Measurements from ENCODE around the gene SUSD2.
"Not testable (repeated sequence)": the region's sequence is repeated elsewhere in the genome, so short reads cannot be mapped to it uniquely, and the experiment has no call there.

Gene SUSD2

DNA sequence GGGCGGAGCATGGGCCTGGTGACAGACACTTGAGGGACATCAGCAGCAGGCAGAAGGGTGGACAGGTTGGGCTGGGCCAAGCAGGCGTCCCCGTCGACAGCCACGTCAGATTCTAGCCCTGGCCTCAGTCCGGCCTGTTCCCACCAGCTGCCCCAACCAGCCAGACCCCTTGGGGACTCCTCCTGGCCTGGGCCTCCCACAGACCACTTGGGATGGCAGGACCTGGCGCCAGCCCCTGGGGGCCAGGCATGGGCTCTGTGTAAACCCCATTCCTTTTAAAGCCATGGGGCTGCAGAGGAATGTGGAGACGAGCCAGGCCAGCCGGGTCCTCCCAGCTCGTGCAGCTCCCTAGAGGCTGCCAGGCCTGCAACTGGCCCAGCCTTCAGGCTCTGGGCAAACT lies 4.7 kb upstream of the SUSD2 start:
- DNase-seq = peak; percentile 36

DNA sequence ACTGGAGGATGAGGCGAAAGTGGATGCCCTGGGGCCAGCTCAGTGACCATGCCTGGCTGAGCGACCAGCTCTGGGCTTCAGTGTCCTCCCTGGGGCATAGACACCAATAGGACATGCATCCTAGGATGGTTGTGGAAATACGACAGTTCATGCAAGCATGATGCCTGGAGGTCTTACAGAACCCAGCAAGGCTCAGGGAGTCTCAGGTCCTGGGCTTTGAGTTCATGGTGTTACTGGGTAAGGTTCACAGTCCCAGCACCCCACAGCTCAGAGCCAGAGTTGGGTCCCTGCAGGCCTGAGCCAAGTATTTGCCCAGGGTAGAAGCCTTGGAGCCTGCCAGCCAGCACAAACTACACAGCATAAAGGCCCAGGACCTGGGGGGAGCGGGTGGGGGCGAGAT lies 4.2 kb upstream of the SUSD2 start:
- DNase-seq = no peak

DNA sequence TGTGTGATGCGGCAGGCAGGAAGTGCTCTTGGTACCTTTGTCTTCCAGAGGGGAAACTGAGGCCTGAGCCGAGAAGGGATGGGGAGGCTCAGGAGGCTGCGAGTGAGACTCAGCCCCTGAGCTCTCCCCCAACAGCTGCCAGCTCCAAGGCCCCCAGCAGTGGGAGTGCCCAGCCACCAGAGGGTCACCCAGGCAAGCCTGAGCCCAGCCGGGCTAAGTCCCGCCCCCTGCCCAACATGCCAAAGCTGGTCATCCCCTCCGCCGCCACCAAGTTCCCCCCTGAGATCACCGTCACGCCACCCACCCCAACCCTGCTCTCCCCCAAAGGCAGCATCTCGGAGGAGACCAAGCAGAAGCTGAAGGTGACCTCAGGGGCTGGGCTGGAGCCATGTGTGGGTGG lies 3.8 kb upstream of the SUSD2 start:
- DNase-seq = no peak

DNA sequence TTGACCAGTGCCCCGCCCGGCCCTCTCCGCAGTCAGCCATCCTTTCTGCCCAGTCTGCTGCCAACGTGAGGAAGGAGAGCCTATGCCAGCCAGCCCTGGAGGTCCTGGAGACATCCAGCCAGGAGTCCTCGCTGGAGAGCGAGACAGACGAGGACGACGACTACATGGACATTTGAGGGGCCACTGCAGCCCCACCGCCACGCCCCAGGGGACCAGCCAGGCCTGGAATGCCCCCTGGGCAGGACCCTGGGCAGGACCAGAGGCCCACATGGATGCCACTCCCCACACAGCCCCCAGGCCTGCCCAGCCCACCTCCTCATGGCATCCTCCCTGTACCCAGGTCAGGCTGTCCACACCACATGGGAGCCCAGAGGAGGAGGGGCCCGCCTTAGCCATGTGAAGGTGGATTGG lies 3.3 kb upstream of the SUSD2 start:
- no peak for DNase-seq

DNA sequence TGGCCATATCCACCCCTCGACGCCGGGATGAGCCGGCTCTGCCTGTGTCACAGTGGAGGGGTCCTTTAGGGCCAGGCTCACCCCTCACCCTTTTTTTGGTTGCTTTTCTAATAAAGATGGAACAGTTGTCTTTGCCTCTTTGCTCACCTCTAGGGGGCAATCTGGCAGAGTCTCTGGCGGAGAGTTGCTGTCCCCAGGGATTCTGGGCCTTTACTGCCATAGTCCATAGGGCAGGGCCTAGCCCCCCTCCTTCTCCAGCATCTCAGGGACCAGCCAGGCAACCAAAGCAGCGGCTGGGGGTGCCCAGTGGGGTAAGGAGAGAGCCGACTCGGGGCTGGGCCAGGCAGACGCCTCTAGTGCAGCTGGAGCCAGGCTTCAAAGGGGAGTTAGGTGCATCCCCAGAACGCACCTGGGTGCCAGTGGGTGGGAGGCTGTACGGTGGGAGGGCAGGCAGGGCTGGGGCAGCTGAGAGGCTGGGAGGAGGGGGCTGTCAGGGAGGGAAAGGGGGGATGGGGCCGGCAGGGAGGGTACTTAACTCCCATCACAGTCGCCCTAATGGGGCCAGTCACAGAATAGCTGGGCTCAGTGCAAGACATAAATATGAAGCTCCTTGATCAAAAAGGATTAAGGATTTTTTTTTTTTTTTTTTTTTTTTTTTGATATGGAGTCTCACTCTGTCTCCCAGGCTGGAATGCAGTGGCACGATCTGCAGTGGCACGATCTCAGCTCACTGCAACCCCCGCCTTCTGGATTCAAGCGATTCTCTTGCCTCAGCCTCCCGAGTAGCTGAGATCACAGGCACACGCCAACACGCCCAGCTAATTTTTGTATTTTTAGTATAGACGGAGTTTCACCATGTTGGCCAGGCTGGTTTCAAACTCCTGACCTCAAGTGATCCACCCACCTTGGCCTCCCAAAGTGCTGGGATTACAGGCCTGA lies 2.5 kb upstream of the SUSD2 start:
- DNase-seq = peak; percentile 47

DNA sequence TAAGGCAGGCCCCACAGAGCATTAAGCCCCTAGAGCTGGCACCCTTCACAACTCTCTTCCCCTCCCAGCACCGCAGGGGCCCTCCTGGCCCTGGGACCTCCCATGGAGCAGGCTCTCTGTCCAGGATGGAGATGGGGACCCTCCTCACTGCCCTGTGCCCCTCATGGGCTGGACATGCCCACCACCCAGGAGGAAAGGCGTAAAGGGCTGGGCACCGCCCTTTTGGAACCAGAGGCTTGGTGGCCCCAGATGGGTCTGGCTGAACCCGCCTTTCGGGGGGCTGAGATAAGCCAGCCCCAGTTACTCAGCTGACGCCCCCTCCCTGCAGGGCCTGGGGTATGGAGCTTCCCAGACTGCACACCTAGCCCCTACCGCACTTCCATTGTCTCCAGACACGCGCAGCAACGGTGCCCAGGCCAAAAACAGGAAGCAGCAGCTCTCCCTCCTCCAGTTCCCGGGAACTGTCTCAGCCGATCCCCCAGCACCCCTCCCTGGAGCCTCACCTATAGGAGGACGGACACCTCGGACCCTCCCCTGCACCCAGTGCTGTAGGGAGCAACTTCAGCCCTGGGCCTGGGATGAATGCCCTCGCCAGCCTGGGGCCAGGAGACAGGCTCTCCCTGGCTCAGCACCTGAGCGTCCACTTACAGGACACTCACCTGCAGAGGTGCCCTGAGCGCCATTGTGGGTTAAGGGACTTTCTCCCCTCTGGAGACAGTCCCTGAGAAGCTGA lies 1.6 kb upstream of the SUSD2 start:
- DNase-seq = no peak

DNA sequence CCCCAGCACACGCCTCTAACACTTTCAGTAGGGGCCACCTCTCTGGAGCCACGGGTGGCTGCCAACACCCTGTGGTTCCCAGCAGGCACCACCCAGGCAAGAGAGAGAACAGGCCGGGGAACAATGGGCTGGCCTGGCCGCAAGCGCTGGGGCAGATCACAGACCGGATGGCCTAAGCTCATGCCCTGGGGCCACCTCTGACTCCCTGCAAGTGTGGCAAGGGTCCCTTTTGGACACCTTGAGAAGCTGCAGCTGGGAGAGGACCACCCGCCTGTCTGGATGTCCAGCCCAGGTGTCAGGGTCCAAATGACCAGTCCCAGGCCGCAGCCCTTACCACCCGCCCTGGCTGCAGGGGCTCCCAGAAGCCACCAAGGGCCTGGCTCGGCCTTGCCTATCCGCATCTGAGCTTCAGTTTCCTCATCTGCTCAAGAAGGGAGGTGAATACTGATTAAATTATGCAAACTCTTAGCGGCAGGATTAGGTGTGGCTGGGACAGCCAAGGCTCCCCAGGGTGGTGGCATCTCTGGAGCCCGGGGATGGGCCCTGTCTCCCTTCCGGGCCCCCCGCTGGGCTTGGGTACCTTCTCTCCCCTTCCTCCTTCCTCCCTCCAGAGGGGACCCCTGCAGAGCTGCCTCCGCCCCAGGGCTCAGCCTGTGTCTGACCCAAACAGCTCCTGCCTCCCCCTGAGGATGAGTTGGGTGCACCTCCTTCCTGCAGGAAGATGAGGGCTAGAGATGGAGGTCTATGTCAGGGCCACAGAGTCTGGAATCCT lies 785 bp upstream of the SUSD2 start:
- no peak for DNase-seq

DNA sequence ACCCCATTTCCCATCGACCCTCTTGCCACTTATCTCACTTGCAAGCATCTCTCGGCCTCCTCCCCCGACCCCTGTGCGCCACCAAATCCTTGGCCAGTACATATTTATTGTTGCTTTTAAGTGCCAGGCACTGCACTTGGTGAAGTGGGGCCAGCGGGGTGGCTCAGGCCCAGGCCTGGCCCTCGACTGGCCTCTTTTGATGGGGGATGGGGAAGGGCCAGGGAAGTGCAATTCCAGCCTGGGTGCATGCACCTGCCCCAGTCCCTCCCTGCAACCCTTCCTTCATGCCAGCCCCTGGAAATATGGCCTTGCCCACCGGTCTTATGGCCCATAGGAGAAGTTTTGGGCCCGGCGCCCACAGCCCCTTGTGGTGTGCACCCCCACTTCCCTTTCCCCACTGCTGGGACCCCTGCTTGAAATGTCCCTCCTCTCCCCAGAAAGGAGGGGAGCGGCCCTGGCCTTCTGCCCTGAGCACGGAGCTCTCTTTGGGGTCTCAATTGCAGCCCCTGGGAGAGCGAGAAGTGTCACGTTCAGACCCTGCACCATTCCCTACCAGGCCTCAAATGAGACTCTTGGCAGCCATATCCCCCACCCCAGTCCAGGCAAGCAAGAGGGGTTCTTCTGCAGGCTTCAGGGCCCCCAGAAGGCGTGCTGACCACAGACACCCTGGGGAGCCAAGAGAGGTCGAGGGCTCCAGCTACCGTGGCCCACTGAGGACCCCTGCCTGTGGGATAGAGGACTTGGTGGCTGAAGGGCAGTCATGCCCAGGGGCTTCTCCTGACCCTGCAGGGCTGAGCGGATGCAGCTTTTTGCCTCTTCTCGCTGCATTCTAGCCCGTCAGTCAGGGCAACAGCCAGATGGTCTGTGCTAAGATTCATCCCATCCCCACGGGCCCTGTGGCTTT lies 961 bp downstream of the SUSD2 start:
- no peak for DNase-seq

DNA sequence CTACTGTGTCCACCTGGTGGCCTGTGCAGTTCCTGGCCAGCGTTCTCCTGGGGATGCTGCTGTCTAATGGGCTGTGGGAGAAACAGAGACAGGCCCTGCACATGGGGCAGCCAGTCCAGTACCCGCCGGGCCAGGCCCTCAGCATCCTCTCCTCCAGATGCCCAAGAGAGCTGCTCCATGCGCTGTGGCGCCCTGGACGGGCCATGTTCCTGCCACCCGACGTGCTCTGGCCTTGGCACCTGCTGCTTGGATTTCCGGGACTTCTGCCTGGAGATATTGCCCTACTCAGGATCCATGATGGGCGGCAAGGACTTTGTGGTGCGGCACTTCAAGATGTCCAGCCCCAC lies 1.6 kb downstream of the SUSD2 start:
- DNase-seq = not testable (repeated sequence)

DNA sequence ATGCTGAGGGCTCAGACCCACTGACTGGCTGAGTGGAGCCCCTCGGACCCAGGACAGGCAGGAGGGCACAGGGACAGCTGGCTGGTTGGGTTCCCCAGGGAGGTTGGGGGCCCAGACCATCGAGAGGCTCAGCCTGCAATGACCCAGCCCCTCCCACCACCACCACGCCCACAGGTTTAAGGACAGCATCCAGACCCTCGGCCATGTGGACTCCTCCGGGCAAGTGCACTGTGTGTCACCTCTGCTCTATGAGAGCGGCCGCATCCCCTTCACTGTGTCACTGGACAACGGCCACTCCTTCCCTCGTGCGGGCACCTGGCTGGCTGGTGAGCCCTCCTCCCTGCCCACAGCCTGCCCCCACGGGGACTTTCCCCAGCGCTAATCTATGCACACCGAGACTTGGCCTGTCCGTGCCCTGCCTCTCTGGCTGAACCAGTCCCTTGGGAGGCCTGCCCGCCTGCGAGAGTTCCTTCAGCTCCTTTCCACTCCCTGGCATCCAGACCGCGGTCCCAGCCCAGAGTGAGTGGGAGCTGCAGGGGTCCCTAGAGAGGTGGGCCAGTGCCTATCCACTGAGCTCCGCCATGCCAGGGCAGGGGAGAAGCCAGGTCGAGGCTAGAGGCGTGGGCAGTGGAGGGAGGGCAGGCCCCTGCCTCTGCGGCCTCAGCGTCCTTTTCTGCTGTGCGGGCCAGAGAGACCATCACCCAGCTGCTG lies 2.2 kb downstream of the SUSD2 start:
- no peak for DNase-seq

DNA sequence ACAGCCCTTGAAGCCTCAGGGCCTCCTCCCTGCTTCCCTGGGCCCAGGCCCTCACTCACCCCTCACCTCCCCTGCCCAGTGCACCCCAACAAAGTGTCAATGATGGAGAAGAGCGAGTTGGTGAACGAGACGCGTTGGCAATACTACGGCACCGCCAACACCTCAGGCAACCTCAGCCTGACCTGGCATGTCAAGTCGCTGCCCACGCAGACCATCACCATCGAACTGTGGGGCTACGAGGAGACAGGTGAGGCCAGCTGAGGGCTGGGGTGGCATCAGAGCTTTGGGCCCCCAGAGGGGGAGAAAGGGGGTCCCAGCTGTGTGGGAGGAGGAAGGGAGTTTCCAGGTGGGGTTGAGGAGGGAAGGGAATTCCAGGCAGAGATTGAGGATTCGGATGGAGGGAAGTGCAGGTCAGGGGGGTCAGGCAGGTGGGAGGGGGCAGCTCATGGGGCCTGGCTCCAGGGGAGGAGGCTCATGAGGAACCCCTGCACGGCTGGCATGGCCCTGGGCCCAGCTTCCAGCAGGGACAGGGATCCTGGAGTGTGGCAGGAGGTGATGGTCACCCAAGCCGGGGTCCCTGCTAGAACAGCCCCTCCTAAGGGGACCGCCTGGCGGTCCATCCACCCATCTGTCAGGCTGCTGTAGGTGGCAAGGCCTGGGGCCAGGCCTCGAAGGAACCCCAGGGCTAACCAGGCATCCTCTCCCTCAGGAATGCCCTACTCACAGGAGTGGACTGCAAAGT lies 2.9 kb downstream of the SUSD2 start:
- DNase-seq = no peak

DNA sequence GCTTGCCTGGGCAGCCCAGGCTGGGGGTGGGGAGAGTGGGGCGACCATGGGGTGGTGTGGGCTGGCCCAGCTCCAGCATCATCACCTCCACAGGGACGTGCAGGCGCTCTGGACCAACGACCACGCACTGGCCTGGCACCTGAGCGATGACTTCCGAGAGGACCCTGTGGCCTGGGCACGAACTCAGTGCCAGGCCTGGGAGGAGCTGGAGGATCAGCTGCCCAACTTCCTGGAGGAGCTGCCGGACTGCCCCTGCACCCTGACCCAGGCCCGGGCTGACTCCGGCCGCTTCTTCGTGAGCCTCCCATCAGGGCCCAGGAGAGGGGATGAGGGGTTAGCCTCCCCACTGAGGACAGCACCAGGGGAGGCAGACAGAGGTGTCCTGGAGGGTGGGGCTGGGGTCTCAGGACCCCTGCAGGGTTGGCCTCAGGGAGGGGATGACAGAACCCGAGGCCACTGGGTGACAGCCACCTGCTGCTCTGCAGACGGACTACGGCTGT lies 3.8 kb downstream of the SUSD2 start:
- DNase-seq = no peak

DNA sequence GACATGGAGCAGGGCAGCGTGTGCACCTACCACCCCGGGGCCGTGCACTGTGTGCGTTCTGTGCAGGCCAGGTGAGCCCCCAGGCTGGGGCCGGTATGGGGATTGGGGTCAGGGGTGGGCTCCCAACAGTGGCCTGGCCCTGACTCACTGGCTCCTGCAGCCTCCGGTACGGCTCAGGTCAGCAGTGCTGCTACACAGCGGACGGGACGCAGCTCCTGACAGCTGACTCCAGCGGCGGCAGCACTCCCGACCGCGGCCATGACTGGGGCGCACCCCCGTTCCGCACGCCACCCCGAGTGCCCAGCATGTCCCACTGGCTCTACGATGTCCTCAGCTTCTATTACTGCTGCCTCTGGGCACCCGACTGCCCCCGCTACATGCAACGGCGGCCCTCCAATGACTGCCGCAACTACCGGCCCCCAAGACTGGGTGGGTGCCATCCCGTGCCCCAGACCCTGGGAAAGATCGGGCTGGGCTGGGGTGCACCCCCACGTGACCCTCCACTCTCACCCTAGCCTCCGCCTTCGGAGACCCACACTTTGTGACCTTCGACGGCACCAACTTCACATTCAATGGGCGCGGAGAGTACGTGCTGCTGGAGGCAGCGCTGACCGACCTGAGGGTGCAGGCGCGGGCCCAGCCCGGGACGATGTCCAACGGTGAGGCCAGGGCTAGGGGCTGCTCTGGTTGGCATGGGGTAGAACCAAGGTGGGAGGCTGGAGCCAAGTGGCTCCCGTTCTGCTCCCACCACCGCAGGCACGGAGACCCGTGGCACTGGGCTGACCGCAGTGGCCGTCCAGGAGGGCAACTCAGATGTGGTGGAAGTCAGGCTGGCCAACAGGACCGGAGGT lies 4.4 kb downstream of the SUSD2 start:
- no peak for DNase-seq

DNA sequence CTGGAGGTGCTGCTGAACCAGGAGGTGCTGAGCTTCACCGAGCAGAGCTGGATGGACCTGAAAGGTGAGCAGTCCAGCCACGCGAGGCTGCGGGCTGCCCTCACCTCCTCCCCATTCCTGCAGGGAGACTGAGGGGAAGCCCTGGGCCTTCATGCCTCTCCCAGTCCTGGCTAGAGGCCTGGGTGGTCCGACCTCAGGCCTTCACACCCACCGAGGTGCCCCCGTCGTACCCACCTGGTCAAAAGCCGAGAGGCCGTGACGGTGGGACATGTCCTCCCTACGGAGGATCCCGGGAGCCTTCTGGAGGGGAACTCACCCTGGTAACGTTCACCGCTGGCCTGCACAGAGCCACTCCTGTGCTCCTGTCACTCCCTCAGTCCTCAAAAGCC lies 5.1 kb downstream of the SUSD2 start:
- no peak for DNase-seq

DNA sequence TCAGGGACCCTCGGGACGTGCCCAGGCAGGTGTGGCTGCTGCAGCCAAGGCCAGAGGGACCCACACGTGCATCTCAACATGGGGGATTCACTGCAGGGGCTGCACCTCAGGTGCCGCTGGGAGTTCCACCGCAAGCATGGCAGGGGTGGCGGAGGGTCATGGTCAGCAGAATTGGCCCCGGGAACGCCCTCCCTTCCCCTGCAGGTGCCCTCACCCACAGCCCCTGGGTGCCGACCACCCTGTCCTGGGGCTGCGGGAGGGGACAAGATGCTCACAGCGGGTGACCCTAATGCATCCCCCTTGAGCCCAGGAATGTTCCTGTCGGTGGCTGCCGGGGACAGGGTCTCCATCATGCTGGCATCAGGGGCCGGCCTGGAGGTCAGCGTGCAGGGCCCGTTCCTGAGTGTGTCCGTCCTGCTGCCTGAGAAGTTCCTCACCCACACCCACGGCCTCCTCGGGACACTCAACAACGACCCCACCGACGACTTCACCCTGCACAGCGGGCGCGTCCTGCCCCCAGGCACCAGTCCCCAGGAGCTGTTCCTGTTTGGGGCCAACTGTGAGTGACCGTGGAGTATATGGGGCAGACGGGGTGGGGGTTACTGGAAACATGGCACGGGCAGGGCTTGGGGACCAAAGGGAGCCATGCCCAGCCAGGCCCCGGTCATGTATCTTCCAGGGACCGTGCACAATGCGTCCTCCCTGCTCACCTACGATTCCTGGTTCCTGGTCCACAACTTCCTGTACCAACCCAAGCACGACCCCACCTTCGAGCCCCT lies 5.8 kb downstream of the SUSD2 start:
- DNase-seq = no peak

DNA sequence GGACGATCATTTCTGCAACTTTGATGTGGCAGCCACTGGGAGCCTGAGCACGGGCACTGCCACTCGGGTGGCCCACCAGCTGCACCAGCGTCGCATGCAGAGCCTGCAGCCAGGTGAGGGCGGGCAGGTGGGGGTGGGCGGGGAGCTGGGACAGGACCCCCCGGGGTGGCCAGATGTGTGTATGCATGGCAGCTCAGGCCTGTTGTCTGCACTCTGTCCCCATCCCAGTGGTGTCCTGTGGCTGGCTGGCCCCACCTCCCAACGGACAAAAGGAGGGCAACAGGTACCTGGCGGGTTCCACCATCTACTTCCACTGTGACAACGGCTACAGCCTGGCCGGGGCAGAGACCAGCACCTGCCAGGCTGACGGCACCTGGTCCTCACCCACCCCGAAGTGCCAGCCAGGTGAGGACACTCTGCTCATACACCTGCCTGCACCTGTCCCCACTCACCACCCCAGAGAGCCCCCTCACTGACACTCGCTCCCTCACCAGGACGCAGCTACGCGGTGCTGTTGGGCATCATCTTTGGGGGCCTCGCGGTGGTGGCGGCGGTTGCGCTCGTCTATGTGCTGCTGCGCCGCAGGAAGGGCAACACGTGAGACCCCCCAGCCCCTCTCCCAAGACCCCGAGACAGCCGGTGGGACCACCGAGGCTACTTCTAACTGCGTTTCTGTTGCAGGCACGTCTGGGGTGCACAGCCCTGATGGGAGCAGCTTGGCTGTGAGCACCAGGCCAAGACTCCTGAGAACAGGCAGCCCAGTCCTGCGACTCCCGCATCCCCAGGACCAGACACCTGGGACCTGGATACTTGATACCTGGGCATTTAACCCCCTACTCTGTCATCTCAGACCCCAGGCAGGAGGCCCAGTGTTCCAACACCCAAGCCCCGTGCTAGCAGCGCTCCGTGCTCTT lies 6.7 kb downstream of the SUSD2 start:
- no peak for DNase-seq

DNA sequence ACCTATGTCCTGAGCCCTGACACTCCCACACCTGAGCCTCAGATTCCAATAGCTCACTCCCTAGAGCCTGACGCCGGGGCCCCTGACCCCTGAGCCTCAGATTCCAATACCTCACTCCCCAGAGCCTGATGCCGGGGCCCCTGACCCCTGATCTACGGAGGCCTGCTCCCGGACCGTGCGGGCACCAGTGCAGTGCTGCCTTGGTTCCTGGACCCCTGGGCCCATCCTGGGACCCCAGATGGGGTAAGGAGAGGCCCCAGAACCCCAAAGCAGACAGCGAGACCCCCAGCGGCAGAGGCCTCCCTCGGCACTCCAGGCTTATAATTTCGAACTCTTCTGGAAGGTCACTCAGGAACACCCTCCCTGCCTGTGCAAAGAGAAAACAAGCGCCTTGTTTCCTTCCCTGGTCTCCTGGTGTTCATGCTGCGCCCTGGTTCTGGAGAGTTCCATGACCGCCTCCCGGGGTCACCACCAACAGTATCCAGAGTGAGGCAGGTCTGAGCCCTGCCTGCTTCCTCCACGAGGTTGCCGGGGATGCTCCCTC lies 7.5 kb downstream of the SUSD2 start:
- no peak for DNase-seq
